ENCODE measurements around the gene HTR2B. TPM values are rescaled to one million over a fixed set of nuclear protein-coding genes. Genes with fewer than 3 reads are reported as not detected.

The HTR2B gene
- total and polyA plus RNA-seq, 5 donors = 2.3 to 11.9 (median 6.4) TPM

Other genes with a start within 250 kb of the HTR2B start
- under 1 TPM in 2 of 4 donors, not detected in 2; 0.18 to 0.20 TPM for gene GPR55, start 199.8 kb downstream of the HTR2B start, total RNA-seq
- gene GPR55, start 199.8 kb downstream of the HTR2B start, polyA plus RNA-seq = not detected
- not detected for gene SPATA3, start 128.9 kb downstream of the HTR2B start, total RNA-seq
- gene SPATA3, start 128.9 kb downstream of the HTR2B start, polyA plus RNA-seq = not detected
- under 1 TPM in 3 of 4 donors, not detected in 1; 0.18 to 0.43 (median 0.42) TPM for gene C2orf72, start 87.5 kb downstream of the HTR2B start, total RNA-seq
- 0.27 TPM for gene C2orf72, start 87.5 kb downstream of the HTR2B start, polyA plus RNA-seq
- gene PSMD1, start 68.2 kb downstream of the HTR2B start, total RNA-seq = 10 to 100 TPM; 77.4 to 88.6 (median 83.2) TPM
- gene PSMD1, start 68.2 kb downstream of the HTR2B start, polyA plus RNA-seq = 35.6 TPM
- gene ARMC9, start 73.6 kb upstream of the HTR2B start, total RNA-seq = 1 to 10 TPM; 3.5 to 6.8 (median 3.8) TPM
- 1.3 TPM for gene ARMC9, start 73.6 kb upstream of the HTR2B start, polyA plus RNA-seq